ENCODE results near the gene CIB1.

Gene CIB1

DNA sequence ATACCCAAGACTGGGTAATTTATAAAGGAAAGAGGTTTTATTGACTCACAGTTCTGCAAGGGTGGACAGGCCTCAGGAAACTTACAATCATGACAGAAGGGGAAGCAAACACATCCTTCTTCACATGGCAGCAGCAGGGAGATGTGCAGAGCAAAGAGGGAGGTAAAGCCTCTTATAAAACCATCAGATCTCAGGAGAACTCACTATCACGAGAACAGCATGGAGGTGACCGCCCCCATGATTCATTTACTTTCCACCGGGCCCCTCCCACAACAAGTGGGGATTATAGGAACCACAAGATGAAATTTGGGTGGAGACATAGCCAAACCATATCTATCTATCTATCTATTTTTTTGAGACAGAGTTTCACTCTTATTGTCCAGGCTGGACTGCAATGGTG lies 5.6 kb upstream of the CIB1 start:
- DNase-seq (ENCODE audit: low read depth, low spot score): no peak
- in situ Hi-C loops (cut with HindIII; ENCODE audit: low sequenced_read_pairs): no loop called here
- TF ChIP-seq, protein P1, sequence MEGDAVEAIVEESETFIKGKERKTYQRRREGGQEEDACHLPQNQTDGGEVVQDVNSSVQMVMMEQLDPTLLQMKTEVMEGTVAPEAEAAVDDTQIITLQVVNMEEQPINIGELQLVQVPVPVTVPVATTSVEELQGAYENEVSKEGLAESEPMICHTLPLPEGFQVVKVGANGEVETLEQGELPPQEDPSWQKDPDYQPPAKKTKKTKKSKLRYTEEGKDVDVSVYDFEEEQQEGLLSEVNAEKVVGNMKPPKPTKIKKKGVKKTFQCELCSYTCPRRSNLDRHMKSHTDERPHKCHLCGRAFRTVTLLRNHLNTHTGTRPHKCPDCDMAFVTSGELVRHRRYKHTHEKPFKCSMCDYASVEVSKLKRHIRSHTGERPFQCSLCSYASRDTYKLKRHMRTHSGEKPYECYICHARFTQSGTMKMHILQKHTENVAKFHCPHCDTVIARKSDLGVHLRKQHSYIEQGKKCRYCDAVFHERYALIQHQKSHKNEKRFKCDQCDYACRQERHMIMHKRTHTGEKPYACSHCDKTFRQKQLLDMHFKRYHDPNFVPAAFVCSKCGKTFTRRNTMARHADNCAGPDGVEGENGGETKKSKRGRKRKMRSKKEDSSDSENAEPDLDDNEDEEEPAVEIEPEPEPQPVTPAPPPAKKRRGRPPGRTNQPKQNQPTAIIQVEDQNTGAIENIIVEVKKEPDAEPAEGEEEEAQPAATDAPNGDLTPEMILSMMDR (IDR thresholded peaks at IDR 0.05; ENCODE audit: low read depth, low read length): no peak
- H3K4me3 ChIP-seq (ENCODE audit: low read depth, low read length): no peak overlapping the region

DNA sequence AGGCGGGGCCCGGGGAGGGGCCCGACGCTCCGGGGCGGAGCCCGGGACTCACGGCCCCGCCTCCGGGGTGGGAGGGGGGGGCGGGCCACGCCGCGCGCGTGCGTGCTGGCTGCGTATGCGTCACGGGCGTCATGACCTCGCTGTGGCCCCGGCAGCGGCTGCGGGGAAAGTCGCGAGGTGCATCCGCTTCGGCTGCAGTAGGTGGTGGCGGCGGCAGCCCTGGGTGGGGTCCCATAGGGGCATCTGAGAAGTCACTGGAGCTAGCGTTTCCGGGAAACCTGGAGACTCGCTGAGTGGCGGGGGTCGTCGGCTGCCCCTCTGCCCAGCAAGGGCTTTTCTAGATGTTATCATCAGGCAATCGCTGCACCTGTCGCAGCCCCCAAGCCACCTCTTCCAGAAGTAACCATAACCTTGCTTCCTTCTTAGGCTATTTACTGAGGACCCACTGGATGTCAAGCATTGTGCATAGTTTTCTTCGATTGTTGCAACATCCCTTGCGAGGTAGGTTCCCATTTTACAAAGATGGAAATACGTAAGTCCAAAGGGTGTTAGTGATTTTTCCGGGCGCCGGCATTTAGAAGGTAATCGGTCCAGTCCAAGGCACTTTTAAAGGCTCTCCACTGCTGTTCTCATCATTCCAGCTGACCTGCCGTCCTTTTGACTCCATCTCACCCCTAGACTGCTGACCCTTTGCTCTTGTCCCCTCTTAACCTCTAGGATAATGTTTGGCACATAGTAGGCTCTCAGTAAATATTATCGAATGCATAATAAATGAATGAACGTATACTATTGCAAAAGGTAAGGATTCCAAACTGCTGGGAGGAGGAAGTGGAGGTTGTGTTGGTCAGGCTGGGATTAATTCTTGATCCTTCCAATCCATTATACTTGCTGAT lies 601 bp upstream of the CIB1 start, which contains the start of gene GDPGP1:
Gene GDPGP1 (plus strand): TSS at position 114 of the 893 bp plus-strand sequence. CDS start 6,700 bp downstream, outside the sequence.
- no peak for DNase-seq (ENCODE audit: low read depth, low spot score)
- in situ Hi-C loops (cut with HindIII; ENCODE audit: low sequenced_read_pairs): no loop called here
- peak within 1 kb of the TSS; percentile 77 for H3K4me3 ChIP-seq (ENCODE audit: low read depth, low read length)
- TF ChIP-seq, protein P1 (IDR thresholded peaks at IDR 0.05; ENCODE audit: low read depth, low read length): no peak

DNA sequence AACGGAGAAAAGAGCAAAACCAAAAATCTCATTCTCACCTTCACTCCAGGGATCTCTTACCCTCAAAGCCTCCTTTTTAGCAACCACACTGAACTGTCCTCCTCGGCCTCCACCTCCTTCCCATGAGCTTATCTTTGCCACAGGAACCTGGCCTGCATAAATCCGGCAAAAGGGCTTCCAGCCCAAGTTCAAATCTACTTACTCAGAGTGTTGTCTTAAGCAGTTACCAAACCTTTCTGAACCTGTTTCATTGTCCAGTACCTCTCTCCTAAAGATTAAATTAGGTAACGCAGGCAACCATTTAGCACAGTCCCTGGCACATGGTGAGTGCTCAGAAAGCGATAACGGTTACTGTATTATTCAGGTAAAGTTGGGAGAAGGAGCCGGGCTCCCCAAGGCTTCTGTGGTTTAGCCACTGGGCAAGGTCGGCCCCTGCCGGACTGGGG lies 777 bp downstream of the CIB1 start:
- in situ Hi-C loops (cut with HindIII; ENCODE audit: low sequenced_read_pairs): no loop called here
- TF ChIP-seq, protein P1 (IDR thresholded peaks at IDR 0.05; ENCODE audit: low read depth, low read length): peak; percentile 58
- H3K4me3 ChIP-seq (ENCODE audit: low read depth, low read length): peak overlapping the region; percentile 77
- peak; percentile 46 for DNase-seq (ENCODE audit: low read depth, low spot score)

DNA sequence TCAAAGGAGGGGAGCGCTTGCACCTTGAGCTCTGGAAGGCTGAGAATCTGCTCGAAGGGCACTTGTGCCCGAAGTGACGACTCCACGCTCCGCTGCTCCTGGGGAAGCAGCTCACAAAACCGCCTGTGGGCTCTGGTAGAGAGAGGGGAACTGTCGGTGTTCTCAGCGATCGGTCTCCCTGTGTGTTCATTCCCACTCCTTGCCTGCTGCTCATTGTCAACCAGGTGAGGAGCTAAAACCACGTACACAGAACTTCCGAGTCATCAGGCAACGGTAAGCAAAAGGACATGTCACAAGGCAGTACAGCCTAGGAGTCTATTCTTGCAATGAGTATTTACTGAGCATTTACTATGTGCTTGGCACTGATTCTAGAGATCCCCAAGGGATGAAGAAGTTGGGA lies 1.5 kb downstream of the CIB1 start:
- no peak for DNase-seq (ENCODE audit: low read depth, low spot score)
- no peak overlapping the region for H3K4me3 ChIP-seq (ENCODE audit: low read depth, low read length)

DNA sequence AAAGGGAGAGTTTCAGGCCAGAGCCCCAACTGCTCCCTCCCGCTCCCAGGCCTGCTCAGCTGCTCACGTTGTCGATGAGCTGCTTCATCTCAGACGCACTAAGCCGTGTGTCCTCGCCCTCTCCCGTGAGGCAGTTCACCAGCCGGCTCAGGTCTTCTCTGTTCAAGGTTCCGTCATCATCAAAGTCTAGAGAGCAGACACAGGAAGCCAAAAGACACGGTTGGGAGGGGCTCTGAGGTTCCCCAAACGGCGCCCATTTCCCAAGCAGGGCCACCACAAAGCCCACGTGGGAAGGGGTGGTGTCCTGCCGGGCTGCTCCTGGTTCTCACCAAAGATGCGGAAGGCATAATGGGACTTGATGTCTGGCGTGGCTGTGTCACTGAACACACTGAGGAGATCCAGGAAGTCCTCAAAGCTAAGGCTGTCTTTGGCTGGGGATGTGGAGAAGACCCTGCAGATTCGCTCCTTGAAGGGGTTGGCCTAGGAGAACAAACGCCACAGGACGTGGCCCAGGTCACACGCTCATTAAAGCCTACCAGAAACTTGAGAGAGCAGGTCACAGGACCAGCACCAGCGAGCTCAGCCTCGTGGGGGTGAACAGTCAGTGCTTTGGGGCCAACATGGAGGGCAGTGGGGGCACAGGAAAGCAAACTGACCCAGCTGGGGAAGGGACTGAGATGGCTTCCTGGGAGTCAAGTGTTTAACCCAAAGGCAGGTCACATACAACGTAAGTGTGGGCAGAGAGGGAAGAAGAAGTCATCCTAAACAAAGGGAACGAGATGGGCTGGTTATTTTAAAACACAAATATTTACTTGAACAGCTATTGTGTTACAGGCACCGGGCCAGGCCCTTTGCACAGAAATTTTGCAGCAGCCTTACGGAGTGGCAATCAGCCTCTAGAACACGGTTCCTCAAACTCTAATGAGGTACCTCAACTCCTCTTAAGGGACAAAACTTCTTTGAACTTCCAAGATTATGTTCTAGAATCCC lies 2.4 kb downstream of the CIB1 start:
- DNase-seq (ENCODE audit: low read depth, low spot score): no peak
- in situ Hi-C loops (cut with HindIII; ENCODE audit: low sequenced_read_pairs): no loop called here
- TF ChIP-seq, protein P1 (IDR thresholded peaks at IDR 0.05; ENCODE audit: low read depth, low read length): no peak
- no peak overlapping the region for H3K4me3 ChIP-seq (ENCODE audit: low read depth, low read length)

More for the DNA sequence above, 1.5 kb downstream of the CIB1 start:
- in situ Hi-C loops (cut with HindIII; ENCODE audit: low sequenced_read_pairs): no loop called here
- TF ChIP-seq, protein P1 (IDR thresholded peaks at IDR 0.05; ENCODE audit: low read depth, low read length): no peak

DNA sequence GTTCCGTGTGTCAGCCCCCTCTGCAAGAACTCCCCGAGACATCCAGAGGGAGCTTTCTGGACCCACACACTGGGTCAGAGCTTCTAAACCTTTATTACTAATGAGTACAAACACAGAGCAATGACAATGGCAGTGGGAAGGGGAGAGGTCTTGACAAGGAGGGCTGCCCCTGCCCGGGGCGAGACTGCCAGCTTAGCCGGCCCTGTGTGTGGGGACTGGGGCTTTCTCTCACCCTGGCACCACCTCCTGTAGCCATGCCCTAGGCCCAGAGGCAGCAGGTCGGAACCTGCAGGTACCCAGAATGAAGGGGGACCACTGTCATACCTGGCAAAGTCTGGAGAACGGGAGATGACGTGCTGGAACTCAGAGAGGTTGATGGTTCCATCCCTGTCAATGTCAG lies 3.1 kb downstream of the CIB1 start:
- no peak for DNase-seq (ENCODE audit: low read depth, low spot score)

More for the DNA sequence above, 3.1 kb downstream of the CIB1 start:
- H3K4me3 ChIP-seq (ENCODE audit: low read depth, low read length): no peak overlapping the region
- TF ChIP-seq, protein P1 (IDR thresholded peaks at IDR 0.05; ENCODE audit: low read depth, low read length): no peak
- in situ Hi-C loops (cut with HindIII; ENCODE audit: low sequenced_read_pairs): no loop called here

All from astrocyte of the spinal cord (primary cell).